ENCODE data around the gene AK6.

DNA sequence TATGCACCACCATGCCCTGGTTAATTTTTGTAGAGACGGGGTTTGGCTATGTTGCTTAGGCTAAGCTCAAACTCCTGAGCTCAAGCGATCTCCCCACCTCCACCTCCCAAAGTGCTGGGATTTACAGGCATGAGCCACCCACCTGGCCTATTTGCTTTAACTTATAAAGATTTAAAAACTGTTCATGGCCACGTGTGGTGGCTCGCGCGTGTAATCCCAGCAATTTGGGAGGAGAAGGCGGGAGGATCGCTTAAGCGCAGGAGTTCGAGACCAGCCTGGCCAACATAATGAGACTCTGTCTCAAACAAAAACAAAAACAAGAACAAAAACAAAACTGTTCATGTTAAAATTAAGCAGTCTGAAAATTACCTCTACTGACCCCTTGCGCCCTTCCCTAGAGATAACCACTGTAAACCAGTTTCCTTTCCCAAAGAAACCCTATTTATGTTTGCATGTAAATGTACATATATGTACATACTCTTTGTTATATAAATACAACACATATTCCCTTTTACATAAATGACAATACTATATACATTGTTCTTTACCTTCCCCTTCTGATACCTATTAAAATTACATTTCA lies 1.5 kb downstream of the AK6 start:
- no peak for TF ChIP-seq FOXM1 (IDR thresholded peaks at IDR 0.05; ENCODE audit: borderline replicate concordance)
- no peak for TF ChIP-seq ZNF384 (IDR thresholded peaks at IDR 0.05)
- TF ChIP-seq FOXA1 (IDR thresholded peaks at IDR 0.05) = no peak
- TF ChIP-seq SUZ12 (IDR thresholded peaks at IDR 0.05) = no peak
- no peak for TF ChIP-seq SP1 (IDR thresholded peaks at IDR 0.05)

Measured in HEK293T (cell line).